T1000 (cell line): Measurements from ENCODE around the gene CAPNS1.

Experiments
- DNase-seq: peaks from one replicate; lab custom pipeline; 2025; ENCODE audit warnings: mixed read lengths; lab: John Stamatoyannopoulos, UW

The CAPNS1 gene

GRCh38 chr19:36139473-36140303, at the start of gene CAPNS1:
CAPNS1 (plus strand) TSS chr19:36140066; CDS start chr19:36141012, 946 bp downstream.
- DNase-seq: peak; percentile 97

GRCh38 chr19:36090910-36091695, 48.8 kb upstream of the CAPNS1 start:
- no peak for DNase-seq

DNA sequence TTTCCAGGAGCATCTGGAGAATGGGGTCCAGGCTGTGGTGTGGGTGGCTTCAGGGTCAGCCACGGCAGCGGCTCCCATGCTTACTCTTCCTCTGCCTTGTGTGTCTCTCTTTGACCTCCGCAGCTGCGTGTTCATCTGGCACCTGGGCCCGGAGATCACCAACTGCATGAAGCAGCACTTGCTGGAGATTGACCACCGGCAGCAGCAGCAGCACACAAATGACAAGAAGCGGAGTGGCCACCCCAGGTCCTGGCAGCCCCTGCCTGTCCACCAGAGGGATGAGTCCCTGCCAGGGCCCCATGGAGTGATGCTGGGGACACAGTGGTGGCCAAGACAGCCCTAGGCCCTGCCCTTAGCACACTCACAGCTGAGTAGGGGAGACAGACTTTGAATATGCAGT, 47.3 kb upstream of the CAPNS1 start:
- no peak for DNase-seq

- no peak for DNase-seq
These were observed 46.7 kb upstream of the CAPNS1 start for GRCh38 chr19:36093146-36093662.

DNA sequence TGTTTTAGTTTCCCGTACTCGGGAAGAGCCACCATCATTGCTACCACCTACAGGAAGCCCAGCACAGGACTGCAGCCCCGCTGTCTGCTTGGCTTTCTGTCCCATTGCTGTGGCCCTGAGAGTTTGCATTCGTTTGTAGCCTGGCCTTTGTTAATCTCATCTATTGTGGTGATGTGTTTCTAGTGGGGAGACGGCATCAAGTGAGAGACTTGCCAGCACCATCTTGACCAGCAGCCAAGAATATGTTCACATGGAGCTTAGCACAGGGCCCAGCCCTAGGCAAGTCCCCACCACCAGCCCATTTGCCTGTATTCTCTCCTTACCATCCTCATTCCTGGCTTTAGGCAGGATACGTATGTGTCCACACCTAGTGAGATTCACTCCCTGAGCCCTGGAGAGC, 46.2 kb upstream of the CAPNS1 start:
- no peak for DNase-seq

- no peak for DNase-seq
These were observed 42.8 kb upstream of the CAPNS1 start for GRCh38 chr19:36097036-36097435.

- DNase-seq: no peak
These were observed 40.6 kb upstream of the CAPNS1 start for GRCh38 chr19:36099166-36099785.

DNA sequence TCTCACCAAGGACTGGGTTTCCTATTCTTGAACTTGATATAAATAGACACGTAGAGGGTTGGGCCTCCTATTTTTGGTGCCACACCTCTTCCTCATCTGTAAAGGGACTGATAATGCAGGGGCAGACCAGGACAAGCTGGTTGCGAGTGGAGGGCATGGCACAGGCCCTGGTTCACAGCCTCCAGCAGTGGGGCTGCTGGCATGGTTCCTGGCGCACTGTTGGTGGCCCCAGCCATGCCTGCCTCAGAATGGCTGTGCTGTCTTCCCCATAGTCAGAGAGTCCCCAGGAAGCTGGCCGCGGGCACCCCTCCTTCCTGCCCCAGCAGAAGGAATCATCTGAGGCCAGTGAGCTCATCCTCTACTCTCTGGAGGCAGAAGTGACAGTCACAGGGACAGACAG, 39.4 kb upstream of the CAPNS1 start:
- DNase-seq: no peak

DNA sequence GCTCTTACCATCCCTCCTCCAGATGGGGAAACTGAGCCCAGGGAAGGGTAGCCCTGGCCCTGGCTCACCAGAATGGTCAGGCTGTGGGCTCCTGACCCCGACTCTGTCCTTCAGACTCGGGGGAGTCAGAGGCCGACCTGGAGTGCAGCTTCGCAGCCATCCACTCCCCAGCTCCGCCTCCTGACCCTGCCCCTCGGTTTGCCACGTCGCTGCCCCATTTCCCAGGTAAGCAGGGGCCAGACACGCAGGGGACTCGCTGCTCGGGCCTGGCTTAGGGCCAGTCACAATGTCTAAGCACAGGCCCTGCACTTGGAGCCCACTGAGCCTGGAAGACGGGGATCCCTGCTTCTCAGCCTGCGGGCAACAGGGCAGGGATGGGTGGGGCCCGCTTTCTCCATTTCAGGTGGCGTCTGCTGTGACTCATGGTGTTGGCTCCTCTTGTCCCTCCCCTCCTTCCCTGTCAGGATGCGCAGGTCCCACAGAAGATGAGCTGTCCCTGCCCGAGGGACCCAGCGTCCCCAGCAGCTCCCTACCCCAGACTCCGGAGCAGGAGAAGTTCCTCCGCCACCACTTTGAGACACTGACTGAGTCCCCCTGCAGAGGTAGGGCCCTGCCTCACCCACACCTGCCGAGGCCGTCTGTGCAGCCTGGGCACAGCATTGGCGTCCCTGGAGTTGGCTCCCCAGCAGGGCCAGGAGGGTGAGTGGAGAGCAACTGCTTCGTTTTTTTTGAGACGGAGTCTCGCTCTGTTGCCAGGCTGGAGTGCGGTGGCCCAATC, 38.1 kb upstream of the CAPNS1 start:
- DNase-seq: no peak

DNA sequence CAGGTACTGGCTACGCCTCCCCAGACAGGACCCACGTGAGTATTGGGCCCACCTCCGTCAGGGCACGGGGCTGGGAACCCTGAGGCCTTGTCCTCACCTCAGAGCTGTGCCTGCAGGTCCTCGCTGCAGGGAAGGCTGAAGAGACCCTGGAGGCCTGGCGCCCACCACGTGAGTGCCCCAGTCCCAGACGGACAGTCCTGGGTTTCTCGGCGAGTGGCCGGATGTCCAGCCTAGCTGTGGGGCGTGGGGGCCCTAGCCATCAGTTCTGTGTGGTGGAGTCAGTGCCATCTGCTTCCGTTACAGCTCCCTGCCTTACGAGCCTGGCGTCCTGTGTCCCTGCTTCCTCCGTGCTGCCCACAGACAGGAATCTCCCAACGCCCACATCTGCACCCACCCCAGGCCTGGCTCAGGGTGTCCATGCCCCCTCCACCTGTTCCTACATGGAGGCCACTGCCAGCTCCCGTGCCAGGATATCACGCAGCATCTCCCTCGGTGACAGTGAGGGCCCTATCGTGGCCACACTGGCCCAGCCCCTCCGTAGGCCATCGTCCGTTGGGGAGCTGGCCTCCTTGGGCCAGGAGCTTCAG, 36.7 kb upstream of the CAPNS1 start:
- DNase-seq: no peak

DNA sequence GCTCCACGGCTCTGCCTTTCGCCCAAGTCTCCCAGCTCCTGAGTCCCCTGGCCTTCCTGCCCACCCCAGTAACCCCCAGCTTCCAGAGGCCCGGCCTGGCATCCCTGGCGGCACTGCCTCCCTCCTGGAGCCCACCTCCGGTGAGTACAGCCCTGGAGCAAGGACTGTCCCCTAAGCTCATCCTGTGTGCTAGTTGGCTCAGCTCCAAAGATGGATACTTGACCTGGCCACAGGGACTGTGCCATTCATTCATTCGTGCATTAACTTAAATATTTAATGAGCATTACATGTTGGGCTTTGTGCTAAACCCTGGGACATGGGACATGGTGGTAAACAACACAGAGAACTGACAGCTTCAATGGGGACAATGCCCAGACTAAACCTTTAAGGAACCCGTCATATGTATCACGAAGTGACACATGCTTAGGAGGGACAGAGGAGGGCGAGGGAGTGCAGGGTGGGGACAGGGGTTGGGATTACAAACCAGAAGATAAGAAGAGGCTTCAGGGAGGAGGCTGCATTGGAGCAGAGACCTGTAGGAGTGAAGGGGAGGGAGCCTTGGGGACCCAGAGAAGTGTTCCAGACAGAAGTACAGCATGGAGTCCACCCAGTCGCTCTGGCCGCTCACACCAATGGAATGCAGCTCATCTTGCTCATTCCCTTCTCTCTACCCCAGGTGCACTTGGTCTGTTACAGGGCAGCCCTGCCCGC, 35.9 kb upstream of the CAPNS1 start:
- DNase-seq: no peak

DNA sequence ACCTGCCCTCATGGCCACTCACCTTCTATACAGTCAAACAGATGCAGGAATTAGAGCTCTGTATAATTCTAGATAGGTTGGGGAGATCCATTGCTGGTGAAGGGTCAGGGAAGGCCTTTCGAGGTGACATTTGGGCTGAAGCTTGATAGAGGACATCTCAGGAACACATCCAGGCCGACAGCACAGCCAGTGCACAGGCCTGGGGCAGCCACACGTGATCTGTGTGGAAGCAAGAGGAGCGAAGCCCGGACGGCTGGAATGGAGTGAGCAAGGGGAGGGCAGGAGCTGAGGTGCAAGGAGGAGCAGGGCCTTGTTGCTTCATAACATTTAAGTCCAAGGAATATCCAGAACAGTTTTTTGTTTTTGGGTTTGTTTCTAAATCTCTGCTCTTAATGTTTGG, 33.4 kb upstream of the CAPNS1 start:
- no peak for DNase-seq

DNA sequence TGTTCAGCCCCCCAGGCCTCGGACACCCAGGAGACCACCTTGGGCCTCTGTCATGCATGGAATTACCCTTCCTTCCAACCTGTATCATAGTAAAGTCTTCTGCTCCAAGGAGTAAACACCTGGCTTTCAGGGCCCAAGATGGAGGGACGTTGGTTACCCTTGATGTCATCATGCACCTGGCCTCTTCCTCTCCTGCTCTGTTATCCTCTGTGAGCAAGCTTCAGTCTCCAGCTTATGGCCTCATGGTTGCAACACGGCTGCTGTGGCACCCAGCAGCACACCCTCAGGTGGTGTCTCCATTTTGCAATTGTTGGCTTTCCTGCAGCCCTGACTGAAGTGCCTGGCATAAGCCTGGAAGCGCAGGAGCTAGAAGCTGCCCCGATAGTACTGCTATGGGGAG, 32.9 kb upstream of the CAPNS1 start:
- no peak for DNase-seq

- DNase-seq: no peak
These were observed 31.2 kb upstream of the CAPNS1 start for GRCh38 chr19:36108684-36109083.

DNA sequence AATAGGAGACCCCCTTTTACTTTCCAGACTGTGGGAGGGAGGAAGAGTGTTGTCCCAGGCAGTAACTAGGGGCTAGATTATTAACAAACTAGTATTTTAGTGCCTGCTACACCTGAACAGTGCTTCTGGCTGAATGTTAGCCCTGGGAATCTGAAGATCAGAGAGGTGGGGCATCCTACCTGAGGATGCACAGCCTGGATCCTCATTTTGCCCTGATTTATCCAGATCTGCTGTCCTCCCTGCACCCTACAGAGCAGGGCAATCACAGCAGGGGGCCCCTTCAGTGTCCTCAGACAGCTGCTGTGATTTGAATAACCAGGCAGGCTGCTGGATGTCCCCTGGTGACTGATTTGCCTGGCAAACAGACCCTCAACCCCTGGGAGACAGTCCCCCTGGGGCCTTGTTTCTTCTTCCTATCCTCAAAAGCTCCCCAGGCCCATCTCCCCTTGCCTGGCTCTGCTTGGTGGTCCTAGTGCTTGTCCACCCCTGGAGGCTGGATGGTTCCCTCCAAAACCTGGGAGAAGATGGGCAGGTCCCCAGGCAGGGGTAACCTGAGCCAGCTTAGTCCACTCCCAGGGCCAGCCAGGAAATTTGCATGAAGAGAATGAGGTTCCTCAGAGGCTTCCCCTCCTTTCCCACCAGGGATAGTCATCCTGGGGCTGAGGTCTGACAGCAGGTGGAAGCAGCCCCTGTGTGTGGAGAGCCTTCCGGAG, 29.2 kb upstream of the CAPNS1 start, which contains the start of gene OVOL3:
Gene OVOL3, plus strand, starts transcription at position 657 of the 713 bp plus-strand sequence. CDS start 60 bp downstream, outside the sequence.
- DNase-seq: no peak

DNA sequence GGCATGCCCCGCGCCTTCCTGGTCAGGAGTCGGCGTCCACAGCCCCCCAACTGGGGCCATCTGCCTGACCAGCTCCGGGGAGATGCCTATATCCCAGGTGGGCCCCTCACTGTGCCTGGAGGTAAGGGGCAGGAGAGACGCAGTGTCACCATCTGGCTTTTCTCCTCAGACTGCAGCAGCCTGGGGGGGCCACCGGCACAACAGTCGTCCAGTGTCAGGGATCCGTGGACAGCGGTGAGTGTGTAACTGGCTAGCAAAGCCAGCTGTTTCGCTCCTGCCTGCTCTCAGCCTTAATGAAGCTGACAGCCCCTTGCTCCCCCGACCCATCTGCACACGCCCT, 28.7 kb upstream of the CAPNS1 start:
- no peak for DNase-seq

GRCh38 chr19:36112678-36113077, 27.2 kb upstream of the CAPNS1 start:
- no peak for DNase-seq

DNA sequence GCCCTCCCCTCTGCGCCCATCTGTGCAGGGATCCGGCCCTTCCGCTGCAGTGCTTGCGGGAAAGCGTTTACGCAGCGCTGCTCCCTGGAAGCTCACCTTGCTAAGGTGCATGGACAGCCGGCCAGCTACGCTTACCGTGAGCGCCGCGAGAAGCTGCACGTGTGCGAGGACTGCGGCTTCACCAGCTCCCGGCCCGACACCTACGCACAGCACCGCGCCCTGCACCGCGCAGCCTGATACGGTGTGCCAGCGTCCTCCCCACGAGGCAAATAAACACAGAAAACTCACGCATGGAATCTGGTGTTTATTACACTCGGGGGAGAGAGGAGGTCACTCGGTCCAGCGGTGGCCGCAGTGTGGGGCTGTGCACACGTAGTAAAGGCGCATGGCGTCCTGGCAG, 26.4 kb upstream of the CAPNS1 start:
- DNase-seq: no peak

DNA sequence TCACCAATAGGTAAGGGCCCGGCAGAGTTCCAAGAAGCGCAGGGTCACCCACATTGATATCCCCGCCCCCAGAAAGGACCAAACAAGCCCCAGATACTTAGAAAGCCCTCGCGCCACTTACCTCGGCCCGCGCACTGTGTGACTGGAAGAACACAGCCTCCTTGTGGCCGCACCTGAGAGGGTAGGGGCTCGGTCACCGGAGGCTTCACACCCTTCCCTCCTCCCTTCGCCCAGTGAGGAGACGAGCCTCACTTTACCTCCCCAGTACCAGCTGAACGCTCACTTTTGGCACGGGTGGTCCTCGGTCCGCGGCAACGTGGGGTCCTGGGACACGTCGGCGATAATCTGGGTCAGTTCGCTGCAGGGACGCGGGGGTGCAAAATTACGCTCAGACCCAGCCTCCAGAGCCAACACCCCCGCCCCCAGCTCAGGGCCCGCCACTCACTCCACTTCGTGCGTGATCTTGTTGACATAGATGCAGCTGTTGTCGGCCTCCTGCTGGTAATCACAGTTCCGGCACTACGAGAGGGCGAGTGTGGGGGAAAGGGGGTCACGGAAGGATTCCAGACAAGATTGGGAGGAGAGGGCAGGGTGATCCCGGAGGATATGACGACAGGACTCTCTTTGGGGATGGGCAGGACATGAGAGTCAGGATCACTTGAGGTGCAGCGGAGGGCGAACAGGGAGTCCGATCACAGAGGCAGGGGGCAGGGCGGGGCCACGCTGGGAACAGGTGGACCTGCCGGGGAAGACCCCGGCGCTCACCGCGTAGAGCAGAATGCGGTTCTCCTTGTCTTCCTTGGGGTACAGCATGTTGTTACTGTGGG, 25.8 kb upstream of the CAPNS1 start:
- DNase-seq: peak; percentile 48
